ENCODE results near the gene ETAA1. TPM values are rescaled to one million over a fixed set of nuclear protein-coding genes. Genes with fewer than 3 reads are reported as not detected.

The ETAA1 gene
- total RNA-seq, 1 experiment from 2014 or later: 27.3 TPM

DNA sequence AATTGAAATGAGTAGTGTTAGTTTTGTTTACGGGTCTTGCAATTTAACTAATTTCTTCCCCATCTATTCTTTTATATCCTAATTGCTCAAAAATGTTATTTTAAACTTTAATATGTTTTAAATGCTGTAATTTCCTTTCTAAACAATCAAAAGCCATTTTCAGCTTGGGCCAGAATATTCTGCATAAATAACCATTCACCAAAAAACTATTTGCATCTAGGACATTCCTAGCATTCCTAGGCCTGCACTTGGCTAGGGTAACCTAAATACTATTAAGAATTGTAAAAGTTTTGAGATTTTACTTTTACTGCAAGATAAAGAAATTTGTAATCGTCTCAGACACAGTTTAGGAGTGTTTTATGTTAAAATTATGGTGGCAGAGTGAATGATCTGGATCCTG lies 7.8 kb upstream of the ETAA1 start (continued):
- TF ChIP-seq, protein P1, sequence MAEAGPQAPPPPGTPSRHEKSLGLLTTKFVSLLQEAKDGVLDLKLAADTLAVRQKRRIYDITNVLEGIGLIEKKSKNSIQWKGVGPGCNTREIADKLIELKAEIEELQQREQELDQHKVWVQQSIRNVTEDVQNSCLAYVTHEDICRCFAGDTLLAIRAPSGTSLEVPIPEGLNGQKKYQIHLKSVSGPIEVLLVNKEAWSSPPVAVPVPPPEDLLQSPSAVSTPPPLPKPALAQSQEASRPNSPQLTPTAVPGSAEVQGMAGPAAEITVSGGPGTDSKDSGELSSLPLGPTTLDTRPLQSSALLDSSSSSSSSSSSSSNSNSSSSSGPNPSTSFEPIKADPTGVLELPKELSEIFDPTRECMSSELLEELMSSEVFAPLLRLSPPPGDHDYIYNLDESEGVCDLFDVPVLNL (CRISPR knock-in tag; IDR thresholded peaks at IDR 0.05; ENCODE audit: borderline replicate concordance, low read depth): no peak

GRCh38 chr2:67389788-67390187 lies 7.3 kb upstream of the ETAA1 start:
- Mint-ChIP-seq H3K9me3 (no peaks in the 10 kb centered on the region), H3K4me1 (peaks cover 49% of the 10 kb centered on the region), H3K36me3 (no peaks in the 10 kb centered on the region; the same call in 1 of the 2 replicates), H3K27me3 (ENCODE audit: low read depth) (no peaks in the 10 kb centered on the region), H3K4me3 (0 out of 2 replicates have a peak overlapping the region, but pooled peaks have one; percentile 12), H3K27ac (peak overlapping the region; percentile 93)
- POLR2A ChIA-PET: no interaction called here
- DNase-seq (ENCODE audit: low spot score) (no peak), ATAC-seq (peak; percentile 16; the same call in 1 of the 2 replicates)
- CTCF ChIA-PET: interaction anchor here (0.7 kb wide), 1 partner anchor 192 kb away, joined by 3 read pairs; no protein-coding TSS in a partner anchor
- TF ChIP-seq ZNF425 (CRISPR knock-in tag; conservative IDR thresholded peaks at IDR 0.05) (no peak), JAZF1 (CRISPR knock-in tag; IDR thresholded peaks at IDR 0.05) (no peak), CDX4 (CRISPR knock-in tag; IDR thresholded peaks at IDR 0.05; ENCODE audit: borderline replicate concordance) (no peak), OVOL2 (CRISPR knock-in tag; IDR thresholded peaks at IDR 0.05; ENCODE audit: borderline replicate concordance) (no peak), ZNF532 (CRISPR knock-in tag; IDR thresholded peaks at IDR 0.05; ENCODE audit: borderline replicate concordance) (no peak), GTF2I (CRISPR knock-in tag; conservative IDR thresholded peaks at IDR 0.05) (no peak), E2F1 (CRISPR knock-in tag; IDR thresholded peaks at IDR 0.05) (no peak)
- TF ChIP-seq, protein P2, sequence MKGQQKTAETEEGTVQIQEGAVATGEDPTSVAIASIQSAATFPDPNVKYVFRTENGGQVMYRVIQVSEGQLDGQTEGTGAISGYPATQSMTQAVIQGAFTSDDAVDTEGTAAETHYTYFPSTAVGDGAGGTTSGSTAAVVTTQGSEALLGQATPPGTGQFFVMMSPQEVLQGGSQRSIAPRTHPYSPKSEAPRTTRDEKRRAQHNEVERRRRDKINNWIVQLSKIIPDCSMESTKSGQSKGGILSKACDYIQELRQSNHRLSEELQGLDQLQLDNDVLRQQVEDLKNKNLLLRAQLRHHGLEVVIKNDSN (CRISPR knock-in tag; IDR thresholded peaks at IDR 0.05): no peak
- TF ChIP-seq, protein P3, sequence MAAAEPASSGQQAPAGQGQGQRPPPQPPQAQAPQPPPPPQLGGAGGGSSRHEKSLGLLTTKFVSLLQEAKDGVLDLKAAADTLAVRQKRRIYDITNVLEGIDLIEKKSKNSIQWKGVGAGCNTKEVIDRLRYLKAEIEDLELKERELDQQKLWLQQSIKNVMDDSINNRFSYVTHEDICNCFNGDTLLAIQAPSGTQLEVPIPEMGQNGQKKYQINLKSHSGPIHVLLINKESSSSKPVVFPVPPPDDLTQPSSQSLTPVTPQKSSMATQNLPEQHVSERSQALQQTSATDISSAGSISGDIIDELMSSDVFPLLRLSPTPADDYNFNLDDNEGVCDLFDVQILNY (CRISPR knock-in tag; IDR thresholded peaks at IDR 0.05): no peak
- TF ChIP-seq, protein P4, sequence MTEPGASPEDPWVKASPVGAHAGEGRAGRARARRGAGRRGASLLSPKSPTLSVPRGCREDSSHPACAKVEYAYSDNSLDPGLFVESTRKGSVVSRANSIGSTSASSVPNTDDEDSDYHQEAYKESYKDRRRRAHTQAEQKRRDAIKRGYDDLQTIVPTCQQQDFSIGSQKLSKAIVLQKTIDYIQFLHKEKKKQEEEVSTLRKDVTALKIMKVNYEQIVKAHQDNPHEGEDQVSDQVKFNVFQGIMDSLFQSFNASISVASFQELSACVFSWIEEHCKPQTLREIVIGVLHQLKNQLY (CRISPR knock-in tag; IDR thresholded peaks at IDR 0.05): no peak

Measured in WTC11 (cell line).